Stimulated activated CD8-positive, alpha-beta memory T cell treated with anti-CD3 and anti-CD28 coated beads, Interleukin-15, amount 100 ng/mL, for 1 hour (primary cell): ENCODE data around the gene WBP1L.

Experiments
- DNase-seq: peaks from one replicate; pipeline ENCODE4 v3.0.0-alpha.2; 2020; ENCODE audit warnings: low read depth

The WBP1L gene

DNA sequence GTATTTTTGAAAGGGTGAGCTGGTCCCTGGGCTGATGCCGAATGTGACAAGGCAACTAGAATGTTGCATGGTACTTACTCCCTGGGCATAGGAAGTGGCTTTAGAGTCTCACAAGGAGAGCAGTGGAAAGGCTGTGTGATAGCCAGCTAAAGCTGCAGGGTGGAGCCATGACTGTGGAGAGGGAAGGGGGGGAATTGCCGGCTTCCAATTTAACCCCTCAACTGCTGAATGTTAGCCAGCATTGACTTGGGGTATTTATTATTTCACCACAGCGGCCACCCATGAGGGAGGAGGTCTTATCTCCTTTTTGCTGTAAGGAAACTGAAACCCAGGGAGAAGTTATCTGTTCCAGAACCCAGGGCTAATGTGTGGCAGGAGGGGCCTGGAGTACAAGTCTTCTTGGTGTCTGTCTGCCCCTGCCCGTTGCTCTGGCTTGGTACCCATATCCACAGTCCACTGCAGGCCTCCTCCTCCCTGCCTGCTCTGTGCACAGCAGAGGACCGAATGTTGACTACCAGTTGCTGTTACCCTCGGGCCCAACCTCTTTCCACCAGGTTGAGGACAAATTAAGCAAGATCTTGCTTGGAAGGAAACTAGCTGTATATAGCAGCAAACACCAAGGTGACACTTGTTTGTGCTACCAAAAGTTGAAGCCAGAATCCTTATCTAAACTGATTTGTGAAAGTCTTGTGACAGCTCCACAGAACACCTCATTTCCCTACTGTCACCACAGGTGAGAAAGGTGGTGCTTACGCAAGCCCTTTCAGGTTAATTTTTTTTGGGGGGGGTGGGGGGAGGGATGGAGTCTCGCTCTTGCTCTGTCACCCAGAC, 37.6 kb downstream of the WBP1L start:
- no peak for DNase-seq

DNA sequence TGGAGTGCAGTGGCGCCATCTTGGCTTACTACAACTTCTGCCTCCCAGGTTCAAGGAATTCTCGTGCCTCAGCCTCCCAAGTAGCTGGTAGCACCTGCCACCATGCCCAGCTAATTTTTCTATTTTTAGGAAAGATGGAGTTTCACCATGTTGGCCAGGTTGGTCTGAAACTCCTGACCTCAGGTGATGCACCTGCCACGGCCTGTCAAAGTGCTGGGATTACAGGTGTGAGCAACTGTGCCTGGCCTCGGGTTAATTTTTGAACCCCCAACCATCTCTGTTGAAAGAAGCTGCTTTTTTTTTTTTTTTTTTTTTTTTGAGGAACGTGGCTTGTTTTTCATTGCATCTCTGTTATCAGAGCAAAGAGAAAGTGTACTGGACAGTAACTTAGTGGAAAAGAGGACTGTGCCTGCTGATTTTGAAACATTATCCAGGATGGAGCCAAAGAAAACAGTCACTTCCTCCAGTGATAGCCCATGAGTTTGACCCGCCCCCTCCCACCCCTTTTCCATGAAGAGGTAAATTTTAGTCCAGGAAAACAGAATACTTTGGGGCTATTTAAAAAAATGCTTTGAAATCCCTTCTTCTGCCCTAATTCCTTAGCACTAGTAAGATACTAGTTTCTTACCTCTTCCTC, 38.3 kb downstream of the WBP1L start:
- no peak for DNase-seq

DNA sequence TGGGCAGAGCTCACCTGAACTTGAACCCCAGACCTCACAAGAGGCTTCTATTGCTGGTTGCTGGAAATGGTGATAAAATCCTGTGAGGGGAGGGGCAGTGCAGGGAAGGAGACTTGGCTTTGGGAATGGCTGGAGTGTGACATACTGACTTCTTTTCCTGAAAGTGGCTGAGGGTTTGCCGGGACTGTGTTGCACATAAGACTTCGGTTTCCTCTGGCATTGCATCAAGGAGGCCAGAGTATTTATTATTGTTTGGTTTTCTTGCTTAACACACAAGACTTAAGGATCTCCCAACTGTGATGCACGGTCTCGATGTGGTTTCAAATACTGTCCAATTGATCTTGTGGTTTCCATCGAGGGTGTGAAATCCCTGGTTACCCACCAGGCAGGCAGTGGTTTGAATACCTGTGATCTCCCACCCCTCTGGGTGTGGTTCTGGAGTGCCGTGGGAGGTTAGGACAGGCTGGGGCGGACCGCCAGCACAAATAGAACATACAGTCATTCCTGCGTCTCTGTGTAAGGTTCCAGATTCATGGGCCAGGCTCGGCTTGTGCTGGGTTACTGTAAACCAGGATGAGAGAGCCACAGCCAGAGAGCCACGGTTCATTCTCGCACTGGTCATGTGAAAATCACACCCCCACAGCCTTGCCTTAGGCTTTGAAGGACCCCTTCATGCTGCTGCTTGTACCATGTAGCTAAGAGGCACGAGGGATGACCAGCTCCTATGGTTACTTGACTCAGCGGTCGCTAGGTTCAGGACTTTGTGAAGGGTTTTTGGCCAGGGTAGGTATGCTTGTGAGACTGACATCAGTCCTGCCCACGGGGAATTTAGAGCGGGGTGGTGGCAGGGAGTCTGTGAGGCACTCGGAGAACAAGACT, 39.2 kb downstream of the WBP1L start:
- DNase-seq, result no peak

DNA sequence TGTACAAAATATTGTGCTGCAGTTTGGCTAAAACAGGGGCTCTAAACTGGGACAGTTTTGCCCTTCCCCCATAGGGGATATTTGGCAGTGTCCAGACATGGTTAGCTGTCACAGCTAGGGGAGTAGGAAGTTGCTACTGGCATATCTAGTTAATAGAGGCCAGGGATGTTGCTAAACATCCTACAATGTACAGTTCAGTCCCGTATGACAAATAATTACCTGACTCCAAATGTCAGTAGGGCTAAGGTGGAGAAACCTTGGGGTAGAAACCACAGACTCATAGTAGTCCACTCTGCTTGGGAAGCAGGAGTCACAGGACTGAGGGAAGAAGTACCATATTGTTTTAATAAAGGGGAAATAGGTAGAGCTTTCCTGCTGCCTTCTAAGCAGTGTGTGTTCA, 39.8 kb downstream of the WBP1L start:
- DNase-seq, result no peak

DNA sequence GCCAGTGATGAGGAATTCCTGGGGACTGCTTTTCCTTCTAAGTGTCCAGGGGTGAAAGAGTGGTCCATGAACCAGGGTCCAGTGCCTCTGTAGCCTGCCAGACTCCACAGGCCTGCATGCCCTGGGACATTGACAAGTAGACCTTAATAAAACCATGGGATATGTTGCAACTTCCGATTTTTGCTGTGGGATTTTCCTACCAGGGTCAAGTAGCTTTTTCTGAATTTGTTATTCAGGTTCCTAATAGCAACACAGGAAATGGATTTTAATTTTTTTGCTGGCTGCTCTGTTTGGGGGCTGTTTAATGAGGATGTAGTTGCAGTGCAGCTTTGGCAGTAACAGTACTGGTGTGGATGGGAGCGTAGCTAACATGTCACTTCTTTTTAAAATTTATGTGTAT, 42.1 kb downstream of the WBP1L start:
- DNase-seq, result no peak

DNA sequence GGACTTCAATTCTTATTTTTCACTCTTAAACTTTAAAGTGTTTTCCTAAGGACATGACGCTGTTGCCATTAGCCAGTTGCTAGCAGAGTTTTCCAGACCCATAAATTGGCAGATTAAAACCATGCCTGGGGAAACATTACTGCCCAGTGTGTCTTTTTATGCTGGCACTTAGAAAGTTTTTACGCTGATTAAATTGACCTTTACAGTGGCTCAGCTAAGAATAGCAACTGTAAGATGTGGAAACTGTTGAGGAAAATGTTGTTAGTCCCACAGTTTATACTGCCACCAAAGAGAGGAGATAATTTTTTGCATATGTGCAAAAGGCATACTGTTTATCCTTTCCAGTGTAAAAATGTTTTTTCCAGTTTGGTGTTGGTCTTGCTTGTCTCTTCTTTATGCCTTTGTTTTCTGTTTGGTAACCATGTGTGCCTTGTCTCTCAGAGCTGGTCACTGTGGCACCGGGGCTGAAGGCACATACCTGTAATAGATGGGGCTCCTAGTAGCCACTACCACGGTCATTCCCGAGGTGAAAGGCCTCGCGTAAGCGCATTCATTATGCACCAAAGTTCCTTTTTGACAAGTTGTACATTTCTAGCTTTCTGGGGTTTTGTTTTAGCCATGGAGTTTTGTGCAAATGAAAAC, 48.1 kb downstream of the WBP1L start:
- no peak for DNase-seq

DNA sequence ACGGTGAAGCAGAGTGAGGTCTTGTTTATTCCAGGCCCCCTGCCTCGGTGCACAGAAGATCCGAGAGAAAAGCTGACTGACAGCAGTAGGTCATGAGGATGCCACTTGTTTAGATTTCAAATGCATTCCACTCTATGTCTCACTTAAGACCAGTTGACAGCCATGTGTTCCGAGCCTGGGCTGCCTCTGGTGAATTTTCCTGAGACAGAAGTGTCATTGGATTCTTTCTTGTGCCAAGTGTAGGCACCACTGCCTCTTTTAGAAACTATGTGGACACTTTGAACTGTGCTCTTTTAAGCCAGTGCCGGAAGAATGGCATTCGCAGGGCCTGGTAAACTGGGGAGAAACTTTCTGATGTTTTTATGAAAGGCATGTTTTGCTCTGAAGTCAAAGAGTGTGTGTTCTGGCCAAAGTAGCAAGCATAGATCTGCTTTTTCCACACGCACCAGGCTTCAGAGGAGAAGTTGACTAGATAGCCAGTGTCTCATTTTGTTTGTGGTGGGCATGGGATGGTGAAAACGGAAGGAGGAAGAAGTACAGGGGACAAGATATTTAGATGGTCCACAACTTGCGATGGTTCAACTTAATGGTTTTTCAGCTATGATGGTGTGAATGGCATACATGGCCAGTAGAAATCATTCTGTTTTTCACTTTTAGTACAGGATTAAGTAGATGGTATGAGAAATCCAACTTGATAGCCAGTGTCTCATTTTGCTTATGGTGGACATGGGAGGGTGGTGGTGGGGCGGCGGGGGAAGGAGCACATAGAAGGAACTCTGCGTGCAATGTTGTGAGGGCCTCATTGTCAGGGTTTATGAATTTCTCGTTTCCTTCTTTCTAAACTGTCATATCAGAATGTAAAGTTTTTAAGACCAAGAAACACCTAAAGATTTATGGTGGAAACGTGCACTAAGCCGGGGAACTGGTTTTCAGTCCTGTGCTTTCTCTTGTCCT, 52.0 kb downstream of the WBP1L start:
- no peak for DNase-seq

DNA sequence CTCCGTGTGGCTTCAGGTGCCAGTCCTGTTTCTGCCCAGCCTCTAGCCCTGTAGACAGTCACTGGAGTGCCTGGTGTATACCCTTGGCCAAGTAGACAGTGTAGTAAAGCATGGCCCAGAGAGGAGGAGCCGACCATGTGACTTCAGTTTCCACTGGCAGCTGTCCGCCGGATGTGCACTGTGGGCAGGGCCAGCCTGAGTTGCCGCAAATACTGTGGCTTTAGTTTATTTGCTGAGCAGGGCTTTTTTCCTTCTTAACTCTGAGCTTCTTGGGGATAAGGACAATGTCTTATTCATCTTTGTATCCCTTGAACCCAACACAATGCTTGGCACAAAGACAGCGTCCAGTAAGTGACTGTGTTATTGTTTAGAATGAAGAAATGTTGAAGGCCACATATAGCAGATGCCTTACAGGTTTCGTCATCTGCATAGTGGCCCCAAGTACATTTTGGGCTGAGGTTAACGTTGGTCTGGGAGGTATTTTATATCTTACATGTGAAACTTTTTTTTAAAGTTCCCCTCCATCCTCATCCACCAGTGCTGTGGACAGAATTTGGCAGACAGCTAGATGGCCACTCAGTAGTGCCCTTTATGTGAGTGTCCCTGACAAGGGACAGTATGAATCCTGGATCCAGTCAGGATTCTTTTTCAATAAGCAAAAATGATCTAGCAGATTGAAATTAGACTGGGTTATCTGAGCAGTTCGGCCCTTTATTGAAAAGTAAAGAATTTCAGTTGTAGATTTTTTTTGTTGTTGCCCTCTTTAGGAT, 52.8 kb downstream of the WBP1L start:
- peak; percentile 31 for DNase-seq

DNA sequence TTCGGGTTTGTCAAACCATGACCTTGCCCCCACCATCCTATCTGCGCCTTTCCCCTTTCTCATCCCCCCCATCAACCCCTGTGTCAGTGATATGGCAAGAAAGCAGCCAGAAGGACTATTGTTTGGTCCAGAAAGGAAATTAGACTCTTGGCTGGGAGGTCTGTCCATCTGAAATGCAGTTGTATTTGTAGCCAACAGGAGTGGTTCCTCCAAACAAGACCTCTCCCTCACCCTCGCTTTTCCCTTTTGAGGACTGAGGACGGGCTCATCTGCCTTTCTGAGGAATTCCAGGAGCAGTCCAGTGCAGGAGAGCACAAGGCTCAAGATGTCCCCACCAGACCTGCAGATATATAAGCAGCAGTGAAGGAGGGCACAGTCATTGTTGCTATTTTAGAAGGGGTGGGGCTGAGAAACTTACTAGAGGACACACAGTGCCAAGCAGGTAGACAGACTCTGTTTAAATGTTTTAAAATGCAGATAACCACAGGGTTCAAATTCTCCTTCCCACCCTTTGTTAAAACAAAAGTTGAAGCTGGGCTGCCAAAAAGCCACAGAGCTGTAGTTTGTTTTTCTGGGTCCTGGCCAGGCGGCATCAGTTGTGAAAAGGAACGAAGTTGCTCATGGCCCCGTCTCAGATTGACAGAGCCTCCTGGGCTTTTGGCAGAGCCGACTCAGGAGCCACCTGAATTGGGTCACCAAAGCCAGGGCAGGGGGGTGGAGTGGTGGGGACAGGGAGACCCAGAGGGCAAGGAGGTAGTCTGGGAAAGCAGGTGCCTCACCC, 56.1 kb downstream of the WBP1L start:
- DNase-seq, result no peak

DNA sequence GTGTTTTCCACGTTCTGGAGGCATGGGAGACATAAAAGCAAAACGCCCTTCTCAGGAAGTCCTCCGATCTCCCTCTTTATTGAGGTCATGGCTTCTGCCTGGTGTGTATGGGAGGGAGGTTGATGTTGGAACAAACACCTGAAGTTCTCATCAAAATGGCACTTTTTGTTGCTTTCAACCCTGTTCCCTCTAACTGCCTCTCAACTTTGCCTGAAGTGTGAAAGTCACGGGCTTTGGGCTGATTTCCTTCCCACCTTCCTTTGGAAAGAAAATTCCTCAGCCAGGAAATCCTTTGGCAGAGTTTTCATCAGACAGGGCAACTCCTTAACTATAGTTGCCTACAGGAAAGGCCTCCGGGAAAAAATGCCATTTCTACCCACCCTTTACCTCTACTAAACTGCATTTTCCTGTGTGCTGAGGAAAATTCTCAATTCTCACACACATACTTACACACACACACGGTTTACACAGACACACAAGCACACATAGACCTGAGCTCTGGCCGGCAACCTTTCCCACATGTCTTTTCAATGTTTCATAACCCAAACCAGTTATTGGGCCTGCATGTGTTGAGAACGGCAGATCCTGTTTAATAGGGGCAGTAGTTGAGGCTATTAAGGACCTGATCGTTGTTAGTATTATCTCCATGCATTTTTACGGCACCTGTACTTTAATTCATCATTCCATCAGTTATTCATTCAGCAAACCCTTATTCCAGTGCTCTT, 57.0 kb downstream of the WBP1L start:
- no peak for DNase-seq

DNA sequence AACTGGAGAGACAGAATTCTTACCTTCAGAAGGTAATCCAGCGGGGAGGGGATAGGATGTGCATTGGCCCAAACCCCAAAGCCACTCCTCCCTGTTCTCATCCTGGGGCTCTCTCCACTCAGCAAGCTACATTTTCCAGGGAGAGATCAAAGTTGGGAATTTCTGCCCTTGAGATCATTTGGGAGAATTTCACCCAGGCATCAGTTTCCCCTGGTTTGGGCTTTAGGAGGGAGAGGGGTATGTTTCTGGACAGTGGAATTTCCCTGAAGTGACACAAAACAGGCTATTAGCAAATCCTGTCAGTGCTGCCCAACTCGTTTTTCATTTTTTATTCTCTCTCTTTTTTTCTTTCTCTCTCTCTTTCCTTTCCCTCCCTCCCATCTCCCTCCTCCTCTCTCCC, 57.7 kb downstream of the WBP1L start:
- no peak for DNase-seq

DNA sequence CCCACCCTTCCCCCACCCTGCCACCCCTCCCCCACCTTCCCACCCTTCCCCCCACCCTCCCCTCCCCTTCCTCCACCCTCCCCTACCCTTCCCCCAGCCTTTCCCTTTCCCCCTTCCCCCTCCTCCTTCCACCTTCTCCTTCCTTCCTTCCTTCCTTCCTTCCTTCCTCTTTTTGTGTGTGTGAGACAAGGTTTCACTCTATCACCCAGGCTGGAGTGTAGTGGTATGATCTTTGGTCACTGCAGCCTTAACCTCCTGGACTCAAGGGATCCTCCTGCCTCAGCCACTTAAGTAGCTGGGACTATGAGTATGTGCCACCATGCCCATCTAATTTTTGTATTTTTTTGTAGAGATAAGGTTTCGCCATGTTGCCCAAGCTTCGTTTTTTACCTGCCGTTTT, 58.2 kb downstream of the WBP1L start:
- DNase-seq, result no peak

DNA sequence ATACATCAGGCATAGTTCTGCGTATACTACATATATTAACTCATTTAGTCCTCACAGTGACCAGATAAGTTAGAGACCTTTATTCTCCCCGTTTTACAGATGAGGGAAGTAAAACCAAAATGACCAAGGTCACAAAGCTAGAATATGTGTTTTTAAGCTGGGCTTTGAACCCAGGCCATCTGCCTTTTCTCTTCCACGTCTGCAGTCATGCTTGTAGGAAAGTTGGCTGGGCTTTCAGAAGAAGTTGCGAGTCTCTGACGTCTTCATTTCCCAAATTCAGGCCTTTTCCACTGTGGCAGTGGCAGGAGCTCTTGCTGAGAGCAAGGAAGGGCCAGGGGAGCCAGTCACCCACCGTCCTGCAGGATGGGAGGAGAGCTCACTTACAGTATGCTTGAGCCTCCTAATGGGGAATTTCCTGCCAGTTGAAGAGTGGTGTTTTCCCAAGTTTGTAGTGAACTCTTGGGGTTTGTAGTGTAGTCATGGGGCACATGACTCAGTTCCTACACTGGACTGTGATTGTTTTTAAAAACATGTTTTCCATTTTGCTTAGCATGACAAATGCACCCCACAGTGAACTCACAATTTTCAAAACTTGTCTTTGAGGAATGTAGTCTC, 59.3 kb downstream of the WBP1L start:
- DNase-seq, result no peak

DNA sequence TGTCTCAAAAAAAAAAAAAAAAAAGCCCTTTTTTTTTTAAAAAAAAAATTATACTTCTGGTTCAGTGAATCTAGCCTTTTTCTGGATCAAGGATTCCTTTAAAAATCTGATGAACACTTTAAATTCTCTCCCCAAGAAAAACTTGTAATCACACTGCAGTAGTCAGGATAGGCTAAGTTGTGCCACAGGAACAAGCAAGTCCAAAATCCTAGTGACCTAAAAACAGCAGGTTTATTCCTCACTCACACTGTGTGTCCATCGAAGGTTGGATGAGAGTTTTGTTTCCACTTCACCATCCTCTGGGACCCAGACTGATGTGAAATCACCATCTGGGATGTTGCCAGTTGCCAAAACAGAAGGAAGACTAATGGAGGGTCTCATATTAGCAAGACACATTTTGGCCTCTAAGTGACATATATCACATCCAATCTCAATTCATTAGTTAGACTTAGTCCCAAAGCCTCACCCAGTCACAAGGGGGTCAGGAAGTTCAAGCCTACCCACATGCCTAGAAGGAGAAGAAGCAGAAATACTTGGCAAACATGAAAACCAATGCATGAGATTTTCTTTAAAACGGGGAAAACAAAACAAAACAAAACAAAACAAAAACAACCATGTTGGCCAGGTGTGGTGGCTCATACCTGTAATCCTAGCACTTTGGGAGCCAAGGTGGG, 60.8 kb downstream of the WBP1L start:
- DNase-seq, result no peak

DNA sequence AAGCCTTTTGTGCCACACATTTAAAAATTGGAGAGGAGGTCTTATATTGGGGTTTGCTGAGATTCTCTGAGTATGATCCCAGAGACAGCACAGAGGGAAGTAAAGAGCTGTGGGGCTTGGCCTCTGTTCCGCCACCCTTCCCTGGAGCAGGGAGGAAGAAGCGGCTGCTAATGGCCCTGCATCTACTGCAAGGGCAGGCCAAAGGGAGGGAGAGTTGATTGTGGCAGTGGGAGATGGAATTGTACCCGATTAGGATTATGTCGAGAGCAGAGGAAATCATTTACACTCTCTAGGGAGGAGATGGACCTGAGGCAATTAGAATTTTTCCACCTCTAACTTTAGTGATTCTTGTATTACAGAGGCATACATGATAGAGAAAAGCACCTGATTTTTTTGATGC, 64.6 kb downstream of the WBP1L start:
- no peak for DNase-seq

DNA sequence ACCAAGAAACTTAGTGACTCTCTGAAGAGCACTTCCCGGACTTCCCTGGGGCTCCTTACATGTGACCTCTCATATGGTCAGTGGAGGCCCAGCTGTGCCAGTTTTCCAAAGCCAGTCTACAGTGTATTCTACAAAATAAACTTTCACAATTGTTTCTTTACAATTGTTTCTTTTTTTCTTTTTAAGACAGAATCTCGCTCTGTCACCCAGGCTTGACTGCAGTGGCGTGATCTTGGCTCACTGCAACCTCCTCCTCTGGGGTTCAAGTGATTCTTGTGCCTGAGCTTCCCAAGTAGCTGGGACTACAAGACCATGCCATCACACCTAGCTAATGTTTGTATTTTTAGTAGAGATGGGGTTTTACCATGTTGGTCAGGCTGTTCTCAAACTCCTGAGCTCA, 67.6 kb downstream of the WBP1L start:
- DNase-seq, result no peak

DNA sequence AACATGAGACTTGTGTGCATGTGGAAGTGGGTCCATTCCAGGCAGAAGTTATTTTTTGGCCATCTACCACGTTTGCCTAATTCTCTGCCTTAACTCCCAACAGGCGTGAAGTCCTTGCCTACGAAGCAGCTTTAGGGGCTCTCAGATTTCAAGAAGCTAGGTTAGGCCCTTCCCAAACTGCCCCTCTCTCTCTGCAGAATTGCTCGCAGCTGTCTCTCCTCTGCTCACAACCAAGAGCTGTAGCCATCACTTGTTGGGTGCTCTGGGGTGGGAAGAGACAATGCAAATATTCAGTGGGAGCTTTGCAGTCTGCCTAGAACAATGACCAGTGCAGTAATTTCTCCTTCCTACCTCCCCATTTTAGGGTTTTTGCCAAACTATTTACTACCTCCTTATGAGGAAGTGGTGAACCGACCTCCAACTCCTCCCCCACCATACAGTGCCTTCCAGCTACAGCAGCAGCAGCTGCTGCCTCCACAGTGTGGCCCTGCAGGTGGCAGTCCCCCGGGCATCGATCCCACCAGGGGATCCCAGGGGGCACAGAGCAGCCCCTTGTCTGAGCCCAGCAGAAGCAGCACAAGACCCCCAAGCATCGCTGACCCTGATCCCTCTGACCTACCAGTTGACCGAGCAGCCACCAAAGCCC, 68.6 kb downstream of the WBP1L start:
- no peak for DNase-seq
